HG02571 (cell line): ENCODE data around the gene WDR81.

ENCODE experiments used
- ATAC-seq: cut with Tn5 transposase; IDR thresholded peaks from one replicate; pipeline ENCODE4 v1.9.1; 2021; ENCODE audit warnings: mild to moderate bottlenecking, moderate library complexity; ENCODE audit not compliant: unreplicated experiment

The WDR81 gene

DNA sequence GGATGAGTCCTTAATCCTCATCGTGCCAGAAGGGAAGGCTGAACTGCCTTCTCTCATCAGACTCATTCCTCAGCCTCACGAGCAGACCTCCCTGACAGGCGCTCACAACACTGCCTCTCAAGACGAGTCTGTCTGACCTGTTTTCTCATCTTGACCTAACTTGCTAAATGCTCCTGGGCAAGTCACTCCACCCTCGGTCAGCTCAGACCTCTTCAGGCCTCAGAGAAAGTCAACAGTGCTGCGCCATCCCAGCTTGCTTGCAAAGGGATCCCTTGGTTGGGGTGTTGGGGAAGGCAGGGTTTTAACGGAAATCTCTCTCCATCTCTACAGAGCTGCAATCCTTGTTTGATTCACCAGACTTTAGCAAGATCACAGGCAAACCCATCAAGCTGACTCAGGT, 52.4 kb downstream of the WDR81 start:
- no peak for ATAC-seq

- ATAC-seq: no peak
Observed at GRCh38 chr17:1779571-1780131, 55.1 kb downstream of the WDR81 start.

DNA sequence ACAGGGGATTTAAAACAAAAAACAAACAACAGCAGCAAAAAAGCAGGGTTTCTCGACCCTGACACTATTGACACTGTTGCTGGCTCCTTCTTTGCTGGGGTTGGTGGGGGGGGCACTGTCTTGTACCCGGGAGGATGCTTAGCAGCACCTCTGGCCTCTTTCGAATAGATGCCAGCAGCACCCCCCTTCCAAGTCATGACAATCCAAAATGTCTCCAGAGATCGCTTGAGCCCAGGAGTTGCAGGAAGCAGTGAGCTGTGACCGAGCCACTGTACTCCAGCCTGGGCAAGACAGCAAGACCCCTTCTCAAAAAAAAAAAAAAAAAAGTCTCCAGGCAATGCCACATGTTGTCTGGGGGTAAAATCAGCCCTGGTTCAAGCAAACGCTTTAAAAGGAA, 57.7 kb downstream of the WDR81 start:
- no peak for ATAC-seq

GRCh38 chr17:1783271-1783670, 58.8 kb downstream of the WDR81 start:
- no peak for ATAC-seq

DNA sequence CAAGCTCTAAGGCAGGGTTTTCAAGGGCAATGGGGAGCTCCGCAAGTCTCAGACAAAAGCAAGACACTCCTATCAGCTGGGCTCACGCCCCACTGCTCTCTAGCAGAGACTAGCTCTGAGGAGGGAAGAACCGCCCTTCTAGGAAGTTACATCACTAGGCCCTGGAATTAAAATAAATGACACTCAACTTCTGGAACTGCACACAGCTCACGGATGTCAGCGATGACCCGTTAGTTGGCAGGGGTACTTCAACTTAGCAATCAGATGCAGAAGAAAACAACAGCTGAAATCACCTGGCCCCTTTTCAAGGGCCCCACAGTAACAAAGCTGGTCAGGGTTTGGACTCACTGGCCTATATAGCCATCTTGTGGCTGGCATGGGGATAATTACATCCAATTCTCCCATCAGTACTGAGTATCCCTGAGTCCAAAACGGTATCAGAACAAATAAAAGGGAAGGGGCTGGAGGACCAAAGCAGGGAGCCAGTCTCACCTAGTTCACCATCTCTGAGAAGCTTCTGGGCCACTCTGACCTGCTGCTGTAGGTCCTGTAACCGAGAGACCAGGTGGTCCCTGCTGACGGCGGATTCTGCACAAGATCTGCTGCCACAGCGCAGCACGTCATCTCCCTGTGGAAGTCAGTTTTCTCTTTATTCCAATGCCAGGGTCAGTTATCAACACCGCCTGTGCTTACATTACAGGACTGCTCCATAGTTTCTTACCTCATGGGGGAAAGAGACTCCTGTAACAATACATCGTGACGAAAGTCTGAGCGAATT, 59.5 kb downstream of the WDR81 start:
- ATAC-seq: no peak

- ATAC-seq: no peak
Observed at GRCh38 chr17:1785930-1786329, 61.4 kb downstream of the WDR81 start.

GRCh38 chr17:1786708-1787107, 62.2 kb downstream of the WDR81 start:
- no peak for ATAC-seq

GRCh38 chr17:1787301-1787902, 62.9 kb downstream of the WDR81 start:
- no peak for ATAC-seq
